ENCODE data around the gene TAS2R16. TPM values are rescaled to one million over a fixed set of nuclear protein-coding genes. Genes with fewer than 3 reads are reported as not detected.

The TAS2R16 gene
- total and polyA plus RNA-seq, 2 donors (not counting 3 experiments of a cell fraction or from before 2014, with no cell fraction given) = not detected

DNA sequence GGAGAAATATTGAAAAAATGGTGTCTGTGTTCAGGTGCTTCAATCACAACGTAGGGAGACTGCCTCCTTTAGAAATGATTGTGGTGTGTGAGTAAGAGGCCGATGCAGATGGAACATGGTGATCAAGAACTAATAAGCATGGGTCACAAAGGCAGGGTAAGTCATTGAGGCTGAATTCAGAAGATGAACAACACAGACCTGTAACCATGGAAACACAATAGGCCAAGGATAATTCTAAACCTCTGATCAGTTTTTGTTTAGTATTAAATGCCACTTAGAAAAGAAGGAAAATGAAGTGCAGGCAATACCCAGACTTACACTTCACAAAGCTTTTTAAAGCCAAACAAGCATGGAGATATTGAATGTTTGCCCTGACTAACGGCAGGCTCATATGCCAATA lies 32.8 kb upstream of the TAS2R16 start:
- H3K27ac ChIP-seq (ENCODE audit: insufficient read depth, low read depth, low read length) = no peak overlapping the region
- dilution Hi-C loops (cut with MboI; ENCODE audit: extremely low pct_ligation_motif_present, low sequenced_read_pairs) = no loop called here
- no peaks in the 10 kb centered on the region for H3K9me1 ChIP-seq (replicated peaks; ENCODE audit: control insufficient read depth, extremely low read depth, insufficient read depth, low read length)
- H3K9me3 ChIP-seq (replicated peaks; ENCODE audit: control insufficient read depth, insufficient read depth, low read length) = no peaks in the 10 kb centered on the region
- no peaks in the 10 kb centered on the region for H3K36me3 ChIP-seq (ENCODE audit: control insufficient read depth in 2 of 2, extremely low read depth in 1 of 2, insufficient read depth in 2 of 2, low read length in 2 of 2)
- ChIA-PET CTCF (no interaction called here), POLR2A (no interaction called here)
- H3K4me3 ChIP-seq (replicated peaks in 1 of 3; ENCODE audit: insufficient read depth in 1 of 3, low read depth in 1 of 3, low read length in 3 of 3) = no peak overlapping the region
- H3K27me3 ChIP-seq (ENCODE audit: control insufficient read depth in 2 of 2, insufficient read depth in 2 of 2, low read length in 2 of 2) = no peaks in the 10 kb centered on the region
- no peaks in the 10 kb centered on the region for H4K20me1 ChIP-seq (replicated peaks; ENCODE audit: control insufficient read depth, extremely low read depth, insufficient read depth, low read length)
- H2AFZ ChIP-seq (ENCODE audit: low read depth, low read length) = no peak overlapping the region
- FAIRE-seq (no peak), DNase-seq (ENCODE audit: low read depth, low spot score) (no peak)
- H3K4me1 ChIP-seq (ENCODE audit: control insufficient read depth, extremely low read depth, insufficient read depth, low read length) = peaks cover 19% of the 10 kb centered on the region
- no peaks in the 10 kb centered on the region for H3K79me2 ChIP-seq (ENCODE audit: control insufficient read depth, insufficient read depth, low read length)
- BruUV-seq (replicated peaks) = no TSS peak
- intact Hi-C loops (cut with micrococcal nuclease) = no loop called here
- no peak overlapping the region for H3K4me2 ChIP-seq (ENCODE audit: insufficient read depth, low read length)
- H3K9ac ChIP-seq (replicated peaks; ENCODE audit: extremely low read depth, insufficient read depth, low read length) = no peak overlapping the region
- TF ChIP-seq MYC (IDR thresholded peaks at IDR 0.05; ENCODE audit: low read depth, low read length) (no peak), JUN (IDR thresholded peaks at IDR 0.05; ENCODE audit: borderline replicate concordance, insufficient read depth, insufficient read length, low read depth) (no peak), POLR2AphosphoS5 (IDR thresholded peaks at IDR 0.05; ENCODE audit: insufficient read depth, low read depth, low read length) (no peak), EZH2 (IDR thresholded peaks at IDR 0.05; ENCODE audit: borderline replicate concordance, low read depth, low read length, severe bottlenecking) (no peak), CTCF (IDR thresholded peaks at IDR 0.05; ENCODE audit: extremely low read depth in 1 of 2, insufficient read depth in 1 of 2, low read depth in 1 of 2, low read length in 2 of 2) (no peak), GATA2 (IDR thresholded peaks at IDR 0.05; ENCODE audit: insufficient read depth, insufficient read length, low read depth, low read length) (no peak), POLR2A (IDR thresholded peaks at IDR 0.05; ENCODE audit: low read depth, low read length) (no peak), FOS (IDR thresholded peaks at IDR 0.05; ENCODE audit: borderline replicate concordance, insufficient read depth, low read length) (no peak)
- TF ChIP-seq, protein P1, sequence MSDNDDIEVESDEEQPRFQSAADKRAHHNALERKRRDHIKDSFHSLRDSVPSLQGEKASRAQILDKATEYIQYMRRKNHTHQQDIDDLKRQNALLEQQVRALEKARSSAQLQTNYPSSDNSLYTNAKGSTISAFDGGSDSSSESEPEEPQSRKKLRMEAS (IDR thresholded peaks at IDR 0.05; ENCODE audit: insufficient read depth, insufficient read length) = no peak
